ENCODE measurements around the gene LRIT1. TPM values are rescaled to one million over a fixed set of nuclear protein-coding genes. Genes with fewer than 3 reads are reported as not detected.

LRIT1 gene
- total RNA-seq, 1 experiment from 2014 or later, result not detected

GRCh38 chr10:84208023-84208422, 33.3 kb downstream of the LRIT1 start:
- Histone ChIP-seq H2AFZ (ENCODE audit: low read depth, low read length, poor library complexity, severe bottlenecking) (no peak overlapping the region), H3K36me3 (ENCODE audit: control insufficient read depth in 1 of 2, insufficient read depth in 2 of 2, low read length in 2 of 2) (no peaks in the 10 kb centered on the region), H3K79me2 (ENCODE audit: insufficient read depth, low read length) (no peaks in the 10 kb centered on the region), H3K27me3 (ENCODE audit: insufficient read depth, low read length) (peaks cover 19% of the 10 kb centered on the region), H3K9me2 (ENCODE audit: insufficient read depth) (no peaks in the 10 kb centered on the region), H3K9ac (ENCODE audit: low read length) (no peak overlapping the region), H4K20me1 (ENCODE audit: insufficient read depth) (no peaks in the 10 kb centered on the region), H3K4me1 (ENCODE audit: control insufficient read depth in 1 of 2, insufficient read depth in 2 of 2, low read length in 2 of 2) (no peaks in the 10 kb centered on the region), H3K9me3 (ENCODE audit: control insufficient read depth in 1 of 2, insufficient read depth in 1 of 2, low read depth in 1 of 2, low read length in 2 of 2) (no peaks in the 10 kb centered on the region), H3K4me2 (ENCODE audit: low read length) (no peak overlapping the region), H3K4me3 (replicated peaks in 1 of 2; ENCODE audit: low read depth in 1 of 2, low read length in 2 of 2) (no peak overlapping the region), H3K27ac (ENCODE audit: low read depth, low read length) (no peak overlapping the region)
- no peak for ATAC-seq
- TF ChIP-seq EZH2 (IDR thresholded peaks at IDR 0.05), result no peak
- TF ChIP-seq FOSL1 (IDR thresholded peaks at IDR 0.05; ENCODE audit: low read depth), result no peak
- no peak for TF ChIP-seq YY1 (IDR thresholded peaks at IDR 0.05; ENCODE audit: extremely low read depth, insufficient replicate concordance, low read depth, low read length)
- no peak for TF ChIP-seq ATF3 (IDR thresholded peaks at IDR 0.05)
- TF ChIP-seq CEBPB (IDR thresholded peaks at IDR 0.05; ENCODE audit: low read depth), result no peak
- TF ChIP-seq MAX (IDR thresholded peaks at IDR 0.05), result no peak
- TF ChIP-seq ZNF274 (IDR thresholded peaks at IDR 0.05; ENCODE audit: low read depth, low read length), result no peak
- no peak for TF ChIP-seq CBX3 (IDR thresholded peaks at IDR 0.05; ENCODE audit: low read depth)
- no peak for TF ChIP-seq EGR1 (IDR thresholded peaks at IDR 0.05; ENCODE audit: low read depth)
- no peak for TF ChIP-seq TCF7L2 (IDR thresholded peaks at IDR 0.05; ENCODE audit: borderline replicate concordance, extremely low read depth, insufficient read depth, insufficient read length)
- TF ChIP-seq CTCF (IDR thresholded peaks at IDR 0.05 in 2 of 3, conservative IDR thresholded peaks at IDR 0.05 in 1 of 3; ENCODE audit: borderline replicate concordance in 1 of 3, insufficient read depth in 1 of 3, low read depth in 2 of 3, low read length in 2 of 3), result no peak
- TF ChIP-seq SP1 (IDR thresholded peaks at IDR 0.05; ENCODE audit: low read depth), result no peak
- no peak for TF ChIP-seq ELF1 (IDR thresholded peaks at IDR 0.05; ENCODE audit: borderline replicate concordance, low read depth)
- TF ChIP-seq REST (IDR thresholded peaks at IDR 0.05; ENCODE audit: low read depth), result no peak
- TF ChIP-seq SIN3A (IDR thresholded peaks at IDR 0.05; ENCODE audit: low read depth), result no peak
- RAD21 ChIA-PET (ENCODE audit: low non-redundant PET in 1 of 2, low total read pairs in 2 of 2, uncharacterized antibody in 2 of 2, unreplicated experiment in 2 of 2), result no interaction called here
- no peak for DNase-seq (ENCODE audit: low read depth, low spot score)
- BruUV-seq (replicated peaks), result no TSS peak
- intact Hi-C loops (cut with micrococcal nuclease), result no loop called here
- POLR2A ChIA-PET, result no interaction called here
- CTCF ChIA-PET, result interaction anchor here (2.1 kb wide), 1 partner anchor 60 kb away, joined by 6 read pairs; no protein-coding TSS in a partner anchor

Data from HCT116 (cell line).